Fibroblast of skin of left biceps (primary cell): ENCODE measurements around the gene SHISA2.
A peak's percentile ranks its signal among the peaks of the same experiment; 100 is the strongest.

ENCODE experiments used
- DNase-seq, 2 experiments: peaks; one replicate each; pipeline ENCODE4 v3.0.0-alpha.2; 2013; ENCODE audit warnings: low read depth in 2 of 2

SHISA2 gene

GRCh38 chr13:26048741-26049140, 3.1 kb downstream of the SHISA2 start:
- no peak for DNase-seq

- DNase-seq = no peak
Measured at GRCh38 chr13:26047040-26047439, 4.8 kb downstream of the SHISA2 start.

- no peak for DNase-seq
Measured at GRCh38 chr13:26046639-26047038, 5.2 kb downstream of the SHISA2 start.

GRCh38 chr13:26045142-26045541, 6.7 kb downstream of the SHISA2 start:
- no peak for DNase-seq

GRCh38 chr13:26042785-26043184, 9.0 kb downstream of the SHISA2 start:
- DNase-seq = no peak

- DNase-seq = no peak
Measured at GRCh38 chr13:26041444-26041843, 10.4 kb downstream of the SHISA2 start.

- no peak for DNase-seq
Measured at GRCh38 chr13:26038931-26039475, 12.8 kb downstream of the SHISA2 start.

- no peak for DNase-seq
Measured at GRCh38 chr13:26037302-26037701, 14.5 kb downstream of the SHISA2 start.

GRCh38 chr13:26036383-26036782, 15.4 kb downstream of the SHISA2 start:
- no peak for DNase-seq

- no peak for DNase-seq
Measured at GRCh38 chr13:26034018-26034417, 17.8 kb downstream of the SHISA2 start.

- no peak for DNase-seq
Measured at GRCh38 chr13:26030331-26030730, 21.5 kb downstream of the SHISA2 start.

GRCh38 chr13:26029581-26030136, 22.2 kb downstream of the SHISA2 start:
- DNase-seq = no peak

- no peak for DNase-seq
Measured at GRCh38 chr13:26026211-26026610, 25.6 kb downstream of the SHISA2 start.

GRCh38 chr13:26025771-26026170, 26.0 kb downstream of the SHISA2 start:
- no peak for DNase-seq

- no peak for DNase-seq
Measured at GRCh38 chr13:26025196-26025595, 26.6 kb downstream of the SHISA2 start.

GRCh38 chr13:26024558-26024957, 27.3 kb downstream of the SHISA2 start:
- no peak for DNase-seq

- DNase-seq = no peak
Measured at GRCh38 chr13:26022538-26023292, 29.1 kb downstream of the SHISA2 start.

- no peak for DNase-seq
Measured at GRCh38 chr13:26021956-26022355, 29.9 kb downstream of the SHISA2 start.

- DNase-seq = no peak
Measured at GRCh38 chr13:26021516-26021915, 30.3 kb downstream of the SHISA2 start.

GRCh38 chr13:26020891-26021290, 30.9 kb downstream of the SHISA2 start:
- DNase-seq = no peak

GRCh38 chr13:26019881-26020870, 31.6 kb downstream of the SHISA2 start:
- DNase-seq = peak; percentile 37 to 43

- no peak for DNase-seq
Measured at GRCh38 chr13:26019251-26019650, 32.6 kb downstream of the SHISA2 start.
